Memory B cell (primary cell): ENCODE data around the gene MICU1.

Source experiments
- ATAC-seq: fragments of 150-1000 bp; cut with Tn5 transposase; 2 replicates; pipeline ENCODE4 v1.10.0; 2021; ENCODE audit warnings: low read depth, mild to moderate bottlenecking, moderate library complexity
- DNase-seq, 2 donors: peaks; one replicate each; pipeline ENCODE4 v3.0.0; 2022; ENCODE audit warnings: low spot score in 2 of 2
- H3K27ac Mint-ChIP-seq: one replicate; pipeline ENCODE4 v1.8.0; 2022; ENCODE audit warnings: mild to moderate bottlenecking, moderate library complexity, mixed read lengths
- H3K27me3 Mint-ChIP-seq: one replicate; pipeline ENCODE4 v1.8.0; 2022; ENCODE audit warnings: mixed read lengths
- H3K36me3 Mint-ChIP-seq: one replicate; pipeline ENCODE4 v1.8.0; 2022; ENCODE audit warnings: mild to moderate bottlenecking, mixed read lengths
- H3K4me1 Mint-ChIP-seq: one replicate; pipeline ENCODE4 v1.8.0; 2022; ENCODE audit warnings: mixed read lengths
- H3K4me3 Mint-ChIP-seq: one replicate; pipeline ENCODE4 v1.8.0; 2022; ENCODE audit warnings: mild to moderate bottlenecking, moderate library complexity, mixed read lengths
- H3K9me3 Mint-ChIP-seq: one replicate; pipeline ENCODE4 v1.8.0; 2022; ENCODE audit warnings: mixed read lengths

The MICU1 gene

GRCh38 chr10:72611783-72612182, 14.1 kb downstream of the MICU1 start:
- Mint-ChIP-seq H3K4me3 (peak overlapping the region; percentile 68), H3K27ac (peak overlapping the region; percentile 82), H3K36me3 (peaks cover 15% of the 10 kb centered on the region), H3K27me3 (no peaks in the 10 kb centered on the region), H3K4me1 (peaks cover 22% of the 10 kb centered on the region), H3K9me3 (peaks cover 5% of the 10 kb centered on the region)
- ATAC-seq (peak; percentile 43), DNase-seq (no peak)

DNA sequence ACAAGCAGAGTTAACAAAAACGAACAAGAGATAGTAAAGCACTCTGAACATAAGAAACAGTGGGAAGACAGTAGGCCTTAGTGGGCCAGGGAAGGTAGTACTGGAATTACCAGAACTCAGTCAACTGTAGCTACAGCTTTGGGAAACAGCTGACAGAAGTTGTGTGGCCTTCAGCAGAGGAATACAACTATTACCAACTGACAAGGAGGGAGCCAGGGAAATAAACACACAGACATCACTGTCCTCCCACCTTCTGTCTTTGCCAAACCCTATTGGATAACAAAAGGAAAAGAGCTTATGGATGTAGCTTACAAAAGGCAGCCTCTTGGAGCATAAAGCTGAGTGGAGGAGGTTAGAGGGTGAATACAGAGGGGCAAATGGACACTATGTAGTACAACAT, 15.4 kb downstream of the MICU1 start:
- no peak for ATAC-seq
- no peak overlapping the region for H3K4me3 Mint-ChIP-seq
- no peak overlapping the region for H3K27ac Mint-ChIP-seq

GRCh38 chr10:72605122-72605521, 20.8 kb downstream of the MICU1 start:
- no peaks in the 10 kb centered on the region for H3K9me3 Mint-ChIP-seq
- ATAC-seq (no peak), DNase-seq (no peak)
- H3K36me3 Mint-ChIP-seq = peaks cover 5% of the 10 kb centered on the region
- H3K27ac Mint-ChIP-seq = no peak overlapping the region
- H3K4me3 Mint-ChIP-seq = no peak overlapping the region
- H3K27me3 Mint-ChIP-seq = no peaks in the 10 kb centered on the region
- peaks cover 15% of the 10 kb centered on the region for H3K4me1 Mint-ChIP-seq

More for the DNA sequence above, 15.4 kb downstream of the MICU1 start:
- Mint-ChIP-seq H3K36me3 (peaks cover 7% of the 10 kb centered on the region), H3K27me3 (no peaks in the 10 kb centered on the region), H3K9me3 (peaks cover 1% of the 10 kb centered on the region), H3K4me1 (peaks cover 20% of the 10 kb centered on the region)
- no peak for DNase-seq

DNA sequence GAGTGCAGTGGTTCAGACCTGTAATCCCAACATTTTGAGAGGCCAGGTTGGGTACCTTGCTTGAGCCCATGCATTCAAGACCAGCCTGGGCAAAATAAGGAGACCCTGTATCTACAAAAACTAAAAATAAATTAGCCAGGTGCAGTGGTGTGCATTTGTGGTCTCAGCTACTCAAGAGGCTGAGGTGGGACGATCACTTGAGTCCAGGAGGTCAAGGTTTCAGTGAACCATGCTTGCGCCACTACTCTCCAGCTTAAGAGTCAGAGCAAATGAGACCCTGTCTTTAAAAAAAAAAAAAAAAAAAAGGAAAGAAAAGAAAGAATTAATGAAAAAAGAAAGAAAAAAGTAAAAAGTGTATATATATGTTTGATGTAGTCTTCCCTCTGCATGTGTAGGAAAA, 24.7 kb downstream of the MICU1 start:
- Mint-ChIP-seq H3K9me3 (no peaks in the 10 kb centered on the region), H3K27ac (no peak overlapping the region), H3K27me3 (no peaks in the 10 kb centered on the region), H3K36me3 (peaks cover 5% of the 10 kb centered on the region), H3K4me1 (peaks cover 12% of the 10 kb centered on the region), H3K4me3 (no peak overlapping the region)
- ATAC-seq = no peak
- no peak for DNase-seq

- no peak overlapping the region for H3K27ac Mint-ChIP-seq
- H3K4me3 Mint-ChIP-seq = no peak overlapping the region
- ATAC-seq (no peak), DNase-seq (no peak)
- H3K4me1 Mint-ChIP-seq = peaks cover 15% of the 10 kb centered on the region
- no peaks in the 10 kb centered on the region for H3K27me3 Mint-ChIP-seq
- no peaks in the 10 kb centered on the region for H3K9me3 Mint-ChIP-seq
- H3K36me3 Mint-ChIP-seq = peaks cover 5% of the 10 kb centered on the region
Measured at GRCh38 chr10:72598769-72599701, 26.8 kb downstream of the MICU1 start.

GRCh38 chr10:72597897-72598296, 28.0 kb downstream of the MICU1 start:
- no peaks in the 10 kb centered on the region for H3K27me3 Mint-ChIP-seq
- ATAC-seq = no peak
- H3K27ac Mint-ChIP-seq = no peak overlapping the region
- H3K4me3 Mint-ChIP-seq = no peak overlapping the region
- peaks cover 5% of the 10 kb centered on the region for H3K36me3 Mint-ChIP-seq
- no peaks in the 10 kb centered on the region for H3K9me3 Mint-ChIP-seq
- peaks cover 14% of the 10 kb centered on the region for H3K4me1 Mint-ChIP-seq
- no peak for DNase-seq

DNA sequence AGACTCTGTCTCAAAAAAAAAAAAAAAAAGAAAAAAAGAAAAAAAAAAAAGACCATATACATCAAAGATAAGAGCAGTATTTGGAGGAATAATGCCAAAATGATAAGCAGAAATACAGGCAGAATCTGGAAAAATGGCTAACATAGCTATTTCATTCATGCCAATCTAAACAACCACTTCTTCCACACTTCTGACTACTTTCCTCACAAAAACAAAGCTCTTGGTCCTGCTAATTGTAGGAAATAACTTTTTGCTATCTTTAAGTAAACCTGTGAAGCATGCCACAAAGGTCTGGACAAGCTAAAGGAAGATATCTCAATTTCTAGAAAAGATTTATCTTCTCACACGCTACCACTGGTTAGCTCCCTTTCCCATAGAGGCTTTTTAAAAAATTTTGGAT, 30.4 kb downstream of the MICU1 start:
- Mint-ChIP-seq H3K36me3 (peaks cover 8% of the 10 kb centered on the region), H3K4me3 (no peak overlapping the region), H3K27ac (no peak overlapping the region), H3K27me3 (no peaks in the 10 kb centered on the region), H3K4me1 (peaks cover 16% of the 10 kb centered on the region), H3K9me3 (peaks cover 1% of the 10 kb centered on the region)
- DNase-seq (no peak), ATAC-seq (no peak)

DNA sequence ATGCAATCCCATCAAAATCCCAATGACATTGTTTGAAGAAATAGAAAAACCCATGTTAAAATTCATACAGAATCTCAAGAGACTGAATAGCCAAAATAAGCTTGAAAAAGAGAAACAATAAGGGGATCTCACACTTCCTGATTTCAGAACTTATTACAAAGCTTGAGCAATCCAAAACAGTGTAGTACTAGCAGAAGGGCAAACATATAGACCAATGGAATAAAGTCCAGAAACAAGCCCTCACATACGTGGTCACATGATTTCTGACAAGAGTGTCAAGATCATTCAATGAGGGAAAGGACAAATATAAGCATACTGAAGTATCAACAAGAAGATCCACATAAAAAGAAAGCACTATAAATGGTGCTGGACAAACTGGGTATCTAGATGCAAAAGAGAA, 31.9 kb downstream of the MICU1 start:
- Mint-ChIP-seq H3K4me1 (peaks cover 13% of the 10 kb centered on the region), H3K27ac (peak overlapping the region; percentile 40), H3K27me3 (no peaks in the 10 kb centered on the region), H3K36me3 (peaks cover 9% of the 10 kb centered on the region), H3K9me3 (peaks cover 1% of the 10 kb centered on the region), H3K4me3 (no peak overlapping the region)
- DNase-seq (no peak), ATAC-seq (no peak)

- Mint-ChIP-seq H3K27me3 (no peaks in the 10 kb centered on the region), H3K4me3 (no peak overlapping the region), H3K9me3 (peaks cover 1% of the 10 kb centered on the region), H3K36me3 (peaks cover 13% of the 10 kb centered on the region), H3K27ac (no peak overlapping the region), H3K4me1 (peaks cover 15% of the 10 kb centered on the region)
- ATAC-seq = no peak
- no peak for DNase-seq
Measured at GRCh38 chr10:72588266-72588665, 37.6 kb downstream of the MICU1 start.

- Mint-ChIP-seq H3K4me1 (peaks cover 19% of the 10 kb centered on the region), H3K4me3 (no peak overlapping the region), H3K27ac (no peak overlapping the region), H3K27me3 (no peaks in the 10 kb centered on the region), H3K36me3 (peaks cover 18% of the 10 kb centered on the region), H3K9me3 (peaks cover 1% of the 10 kb centered on the region)
- no peak for ATAC-seq
- no peak for DNase-seq
Measured at GRCh38 chr10:72587568-72587967, 38.3 kb downstream of the MICU1 start.

- no peak overlapping the region for H3K27ac Mint-ChIP-seq
- peaks cover 5% of the 10 kb centered on the region for H3K4me1 Mint-ChIP-seq
- no peaks in the 10 kb centered on the region for H3K36me3 Mint-ChIP-seq
- H3K9me3 Mint-ChIP-seq = no peaks in the 10 kb centered on the region
- no peak overlapping the region for H3K4me3 Mint-ChIP-seq
- DNase-seq = no peak
- H3K27me3 Mint-ChIP-seq = no peaks in the 10 kb centered on the region
- ATAC-seq = no peak
Measured at GRCh38 chr10:72574636-72575035, 51.2 kb downstream of the MICU1 start.

DNA sequence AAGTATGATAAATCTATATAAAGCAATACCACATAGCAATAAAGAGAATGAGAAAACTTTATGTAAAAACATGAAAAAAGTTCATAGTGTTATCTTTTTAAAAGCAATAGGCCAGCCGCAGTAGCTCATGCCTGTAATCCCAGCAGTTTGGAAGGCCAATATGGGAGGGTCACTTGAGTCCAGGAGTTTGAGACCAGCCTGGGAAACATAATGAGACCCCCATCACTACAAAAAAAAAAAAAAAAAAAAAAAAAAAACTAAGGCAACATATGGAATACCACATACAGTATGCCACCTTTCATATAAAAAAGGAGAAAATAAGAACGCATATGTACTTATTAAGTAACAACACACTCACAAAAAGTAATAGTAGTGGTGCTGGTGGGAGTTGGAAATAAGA, 52.8 kb downstream of the MICU1 start:
- no peaks in the 10 kb centered on the region for H3K9me3 Mint-ChIP-seq
- peaks cover 7% of the 10 kb centered on the region for H3K4me1 Mint-ChIP-seq
- DNase-seq (no peak), ATAC-seq (no peak)
- H3K27me3 Mint-ChIP-seq = no peaks in the 10 kb centered on the region
- H3K36me3 Mint-ChIP-seq = no peaks in the 10 kb centered on the region
- no peak overlapping the region for H3K27ac Mint-ChIP-seq
- no peak overlapping the region for H3K4me3 Mint-ChIP-seq

DNA sequence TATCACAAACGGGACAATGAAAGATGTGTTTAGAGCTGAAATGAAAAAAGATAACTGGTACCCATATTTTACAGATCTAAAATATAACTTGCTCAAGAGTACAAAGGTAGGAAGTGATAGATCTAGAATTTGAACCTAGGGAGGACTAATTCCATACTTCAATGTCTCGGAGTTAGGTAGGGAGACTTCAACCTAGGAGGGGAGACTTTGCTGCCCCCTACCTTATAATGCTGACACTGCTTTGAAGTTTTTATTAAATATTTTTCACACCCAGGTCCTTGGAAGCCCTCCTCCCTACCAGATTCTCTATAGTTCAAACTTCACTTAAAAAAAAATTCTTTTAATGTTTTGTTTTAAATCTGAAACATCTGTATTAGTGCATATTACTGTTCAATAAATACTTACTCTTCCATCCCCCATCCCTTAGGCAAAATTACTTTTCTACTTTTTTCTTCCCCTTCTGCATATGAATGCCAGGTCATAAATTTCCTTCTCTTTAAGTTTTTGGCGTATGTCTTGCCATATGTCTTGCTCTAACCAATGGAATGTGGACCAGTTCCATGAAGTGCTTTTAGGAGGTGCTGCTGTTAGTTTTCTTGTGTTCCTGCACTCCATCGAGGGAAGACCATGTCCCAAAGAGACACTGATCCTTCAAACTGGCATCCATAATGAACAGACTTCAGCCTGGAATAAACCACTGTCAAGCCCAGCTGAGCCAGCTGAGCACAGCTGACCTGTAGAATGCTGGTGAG, 57.8 kb downstream of the MICU1 start:
- Mint-ChIP-seq H3K9me3 (no peaks in the 10 kb centered on the region), H3K36me3 (peaks cover 9% of the 10 kb centered on the region), H3K4me3 (no peak overlapping the region), H3K4me1 (peaks cover 9% of the 10 kb centered on the region), H3K27me3 (no peaks in the 10 kb centered on the region), H3K27ac (peak overlapping the region; percentile 62)
- DNase-seq = no peak
- no peak for ATAC-seq

DNA sequence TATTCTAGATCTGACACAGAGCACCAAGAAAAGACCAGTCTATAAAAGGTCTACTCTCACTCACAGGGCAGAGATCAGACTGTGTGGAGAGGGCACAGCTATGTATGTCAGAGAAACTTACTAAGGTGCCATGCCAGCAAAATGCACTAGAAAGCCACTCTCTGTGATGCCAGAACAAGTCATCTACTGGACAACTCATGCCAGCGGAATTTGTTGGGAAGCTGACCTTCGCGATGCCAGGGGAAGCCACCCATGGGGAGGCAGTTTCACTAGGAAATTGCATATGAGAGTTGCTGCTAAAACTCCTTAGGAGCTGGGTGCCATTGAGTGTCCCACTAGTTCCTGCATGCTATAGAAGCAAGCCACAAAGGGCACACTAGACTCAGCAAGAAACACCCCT, 58.5 kb downstream of the MICU1 start:
- Mint-ChIP-seq H3K9me3 (no peaks in the 10 kb centered on the region), H3K27ac (peak overlapping the region; percentile 62), H3K27me3 (no peaks in the 10 kb centered on the region), H3K4me3 (no peak overlapping the region), H3K36me3 (peaks cover 9% of the 10 kb centered on the region), H3K4me1 (peaks cover 14% of the 10 kb centered on the region)
- no peak for DNase-seq
- ATAC-seq = no peak
